IMR-90 (cell line): ENCODE data around the gene SCGB3A2. TPM values are rescaled to one million over a fixed set of nuclear protein-coding genes. Genes with fewer than 3 reads are reported as not detected.

Experiments
- ATAC-seq: fragments of 200-7000 bp; cut with Tn5 transposase; 2 replicates; pipeline ENCODE4 v1.9.1; 2020; ENCODE audit warnings: low read depth, mild to moderate bottlenecking, moderate library complexity
- BruUV-seq: library from RNA; stranded (reverse); fragments of 400-500 nt; replicated peaks from 2 replicates; lab custom pipeline; 2021; lab: Mats Ljungman, UMichigan
- CTCF ChIA-PET: fragments of 300-600 bp; formaldehyde crosslinking; extraction: SDS; loops from one replicate; lab custom pipeline; 2021; ENCODE audit warnings: antibody characterized with exemption; lab: Yijun Ruan, JAX
- POLR2A ChIA-PET: fragments of 300-600 bp; sonication (Branson Sonifier 250); formaldehyde crosslinking; loops from one replicate; lab custom pipeline; 2022; ENCODE audit warnings: antibody characterized with exemption; ENCODE audit not compliant: unreplicated experiment; lab: Charles Lee
- DNase-seq: peaks from one replicate; pipeline ENCODE4 v3.0.0; 2013
- H2AFZ ChIP-seq: replicated peaks from 2 replicates; pipeline ENCODE3; 2013; ENCODE audit warnings: low read length, mild to moderate bottlenecking; ENCODE audit not compliant: poor library complexity
- H2AK5ac ChIP-seq: 2 replicates; pipeline ENCODE4 v1.6.1; 2013; ENCODE audit warnings: low read depth, low read length, inconsistent platforms
- H2AK9ac ChIP-seq: replicated peaks from 2 replicates; pipeline ENCODE3; 2013; ENCODE audit warnings: mild to moderate bottlenecking, low read depth, low read length, moderate library complexity; ENCODE audit not compliant: poor library complexity
- H2BK120ac ChIP-seq: 2 replicates; pipeline ENCODE4 v1.6.1; 2013; ENCODE audit warnings: low read depth, low read length, inconsistent platforms
- H2BK15ac ChIP-seq: 3 replicates; pipeline ENCODE4 v1.6.1; 2013; ENCODE audit warnings: low read depth, low read length, inconsistent platforms
- H2BK20ac ChIP-seq: 2 replicates; pipeline ENCODE4 v1.6.1; 2013; ENCODE audit warnings: low read depth, mild to moderate bottlenecking, inconsistent platforms, low read length, moderate library complexity
- H2BK5ac ChIP-seq: 2 replicates; pipeline ENCODE4 v1.6.1; 2013; ENCODE audit warnings: mild to moderate bottlenecking, low read depth, low read length, inconsistent platforms; ENCODE audit not compliant: poor library complexity, severe bottlenecking
- H3K14ac ChIP-seq: replicated peaks from 2 replicates; pipeline ENCODE4 v1.6.1; 2013; ENCODE audit warnings: low read depth, low read length, inconsistent platforms
- H3K18ac ChIP-seq: 2 replicates; pipeline ENCODE4 v1.6.1; 2013; ENCODE audit warnings: low read depth, low read length, control low read depth
- H3K23ac ChIP-seq: 2 replicates; pipeline ENCODE4 v1.6.1; 2013; ENCODE audit warnings: low read depth, low read length, inconsistent platforms
- H3K27ac ChIP-seq: 2 replicates; pipeline ENCODE4 v1.5.1; 2013; ENCODE audit warnings: mild to moderate bottlenecking, control low read depth, low read length; ENCODE audit not compliant: insufficient read depth
- H3K27me3 ChIP-seq: 2 replicates; pipeline ENCODE4 v1.6.1; 2013; ENCODE audit warnings: low read length; ENCODE audit not compliant: control insufficient read depth, insufficient read depth
- H3K36me3 ChIP-seq: 2 replicates; pipeline ENCODE4 v1.6.1; 2013; ENCODE audit warnings: low read length, mixed read lengths; ENCODE audit not compliant: control insufficient read depth, insufficient read depth
- H3K4ac ChIP-seq: 2 replicates; pipeline ENCODE4 v1.6.1; 2013; ENCODE audit warnings: low read depth, low read length, inconsistent platforms
- H3K4me1 ChIP-seq: 2 replicates; pipeline ENCODE4 v1.6.1; 2013; ENCODE audit warnings: low read length, mixed read lengths; ENCODE audit not compliant: control insufficient read depth, insufficient read depth
- H3K4me2 ChIP-seq: 2 replicates; pipeline ENCODE4 v1.6.1; 2013; ENCODE audit warnings: low read depth, mild to moderate bottlenecking, control low read depth, low read length, moderate library complexity
- H3K4me3 ChIP-seq: 2 replicates; pipeline ENCODE4 v1.5.1; 2013; ENCODE audit warnings: low read depth, mild to moderate bottlenecking, control low read depth, low read length, moderate library complexity; ENCODE audit not compliant: insufficient read depth
- H3K56ac ChIP-seq: 2 replicates; pipeline ENCODE4 v1.6.1; 2013; ENCODE audit warnings: low read length, inconsistent platforms; ENCODE audit not compliant: insufficient read depth; ENCODE audit errors: extremely low read depth
- H3K79me1 ChIP-seq, 2 experiments: 2 replicates each; pipeline ENCODE4 v1.6.1; 2013; ENCODE audit warnings: low read length in 2 of 2, inconsistent platforms in 1 of 2, low read depth in 1 of 2
- H3K9ac ChIP-seq: 2 replicates; pipeline ENCODE4 v1.6.1; 2013; ENCODE audit warnings: low read depth, low read length, control low read depth
- H3K9me1 ChIP-seq: 2 replicates; pipeline ENCODE4 v1.6.1; 2013; ENCODE audit warnings: low read length, inconsistent platforms; ENCODE audit not compliant: insufficient read depth
- H3K9me3 ChIP-seq: 2 replicates; pipeline ENCODE4 v1.6.1; 2013; ENCODE audit warnings: low read length; ENCODE audit not compliant: control insufficient read depth, insufficient read depth
- H4K20me1 ChIP-seq: 2 replicates; pipeline ENCODE4 v1.6.1; 2013; ENCODE audit warnings: low read length, inconsistent platforms; ENCODE audit not compliant: insufficient read depth
- H4K5ac ChIP-seq: 2 replicates; pipeline ENCODE4 v1.6.1; 2013; ENCODE audit warnings: mild to moderate bottlenecking, low read depth, low read length, control low read depth
- H4K8ac ChIP-seq, 2 experiments: 2 replicates each; pipeline ENCODE4 v1.6.1; 2013; ENCODE audit warnings: low read depth in 2 of 2, low read length in 2 of 2, control low read depth in 1 of 2, inconsistent platforms in 1 of 2
- H4K91ac ChIP-seq: 2 replicates; pipeline ENCODE4 v1.6.1; 2013; ENCODE audit warnings: low read depth, low read length, inconsistent platforms; ENCODE audit not compliant: insufficient read depth
- MAFK ChIP-seq: IDR thresholded peaks from 2 replicates; pipeline ENCODE4 v1.6.1; 2012; ENCODE audit warnings: low read depth, low read length, improper control_type of control experiment
- MXI1 ChIP-seq: IDR thresholded peaks from 2 replicates; pipeline ENCODE4 v1.6.1; 2012; ENCODE audit warnings: low read depth, mild to moderate bottlenecking, low read length, moderate library complexity, borderline replicate concordance
- RCOR1 ChIP-seq: IDR thresholded peaks from 2 replicates; pipeline ENCODE4 v1.6.1; 2012; ENCODE audit warnings: mild to moderate bottlenecking, low read length, improper control_type of control experiment; ENCODE audit not compliant: insufficient replicate concordance
- WGBS, 2 experiments: methylation state at CpG; one replicate each; pipeline versions ENCODE4 v1.1.5 to v1.1.7; 2013; ENCODE audit warnings: missing lambda C conversion rate in 2 of 2; ENCODE audit not compliant: insufficient read length in 1 of 2; ENCODE audit errors: extremely low coverage in 2 of 2; 5-methylcytosine and 5-hydroxymethylcytosine counted together
- dilution Hi-C: fragments of 300-500 bp; cut with HindIII; formaldehyde crosslinking; loops from one replicate; pipeline ENCODE4 v1.14.3; 2018; ENCODE audit warnings: low sequenced_read_pairs; ENCODE audit not compliant: unreplicated experiment
- in situ Hi-C: fragments of 300-500 bp; cut with MboI; formaldehyde crosslinking; loops from 3 replicates; pipeline ENCODE4 v1.14.3; 2019; ENCODE audit warnings: low sequenced_read_pairs, inconsistent platforms, mixed read lengths
- intact Hi-C: fragments of 100-400 bp; cut with micrococcal nuclease; formaldehyde crosslinking; loops from 2 replicates; pipeline ENCODE4 v1.10.0; 2022
- polyA plus RNA-seq, 3 experiments: library from polyadenylated mRNA; depleted of rRNA; stranded (reverse); fragments of >200 nt; gene quantifications; 2 replicates each; pipeline ENCODE4 v1.2.3, GENCODE V29; 2012; ENCODE audit warnings: low replicate concordance in 1 of 3
- total RNA-seq: library from RNA; depleted of rRNA; stranded (reverse); fragments of >200 nt; gene quantifications from 2 replicates; pipeline ENCODE4 v1.2.3, GENCODE V29; 2012

Gene SCGB3A2
- total and polyA plus RNA-seq, 2 of the 4 experiments (the other 2 are of a cell fraction): not detected

DNA sequence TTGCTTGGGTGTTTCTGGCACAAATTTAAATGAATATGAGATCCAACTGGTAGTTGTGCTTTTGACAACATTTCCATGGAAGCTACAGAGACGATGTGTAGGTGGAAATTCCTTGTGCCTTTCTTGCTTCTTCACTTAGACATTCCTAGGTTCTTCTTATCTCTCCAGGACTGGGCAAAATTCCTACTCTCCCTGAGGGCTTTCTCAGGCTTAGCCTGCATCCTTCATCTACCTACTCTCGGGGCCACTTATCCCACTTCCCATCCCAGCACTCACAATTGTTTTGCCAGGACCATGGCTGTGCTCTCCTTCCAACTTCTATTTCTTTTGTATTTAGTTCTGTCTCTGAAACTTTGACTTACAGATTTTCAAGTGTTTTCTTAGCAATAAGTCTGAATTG, 29.3 kb upstream of the SCGB3A2 start:
- Histone ChIP-seq H3K4me3 (no peak overlapping the region), H2BK15ac (no peak overlapping the region), H3K27ac (no peak overlapping the region), H3K27me3 (no peaks in the 10 kb centered on the region), H4K91ac (no peak overlapping the region), H3K56ac (no peak overlapping the region), H3K9me1 (no peaks in the 10 kb centered on the region), H2AFZ (no peak overlapping the region), H3K9ac (no peak overlapping the region), H2AK9ac (no peak overlapping the region), H3K9me3 (no peaks in the 10 kb centered on the region), H3K23ac (no peak overlapping the region), H3K14ac (no peak overlapping the region), H2BK120ac (no peak overlapping the region), H3K36me3 (no peaks in the 10 kb centered on the region), H2AK5ac (no peak overlapping the region), H4K20me1 (no peaks in the 10 kb centered on the region), H2BK20ac (no peak overlapping the region), H3K18ac (no peak overlapping the region), H3K79me1 (no peaks in the 10 kb centered on the region), H2BK5ac (no peak overlapping the region), H3K4ac (no peak overlapping the region), H3K4me2 (no peak overlapping the region), H3K4me1 (no peaks in the 10 kb centered on the region), H4K5ac (no peak overlapping the region), H4K8ac (no peak overlapping the region)
- ATAC-seq (no peak), DNase-seq (no peak)
- no TSS peak for BruUV-seq
- ChIA-PET POLR2A (interaction anchor here (0.6 kb wide), 1 partner anchor 549 kb away, joined by 3 read pairs; no protein-coding TSS in a partner anchor), CTCF (no interaction called here)
- TF ChIP-seq RCOR1 (no peak), MAFK (no peak), MXI1 (no peak)
- in situ Hi-C loops: no loop called here
- no CpG with 5 or more reads among the region's 2 CpGs for WGBS, 2 experiments
- dilution Hi-C loops: no loop called here
- intact Hi-C loops: no loop called here
